ENCODE measurements around the gene ATP2C2.

Gene ATP2C2

GRCh38 chr16:84471966-84472365 lies 103.6 kb downstream of the ATP2C2 start:
- peaks cover 63% of the 10 kb centered on the region for H3K36me3 Mint-ChIP-seq (ENCODE audit: low read depth)
- no peak for TF ChIP-seq CTCF (IDR thresholded peaks at IDR 0.05; ENCODE audit: unreplicated experiment in 3 of 3)
- no peak overlapping the region for H3K4me3 Mint-ChIP-seq
- H3K4me1 Mint-ChIP-seq: no peaks in the 10 kb centered on the region
- H3K9me3 Mint-ChIP-seq: peaks cover 26% of the 10 kb centered on the region
- H3K27me3 Mint-ChIP-seq (ENCODE audit: low read depth): no peaks in the 10 kb centered on the region
- no peak overlapping the region for H3K27ac Mint-ChIP-seq

- no peak overlapping the region for H3K4me3 Mint-ChIP-seq
- H3K27me3 Mint-ChIP-seq (ENCODE audit: low read depth): no peaks in the 10 kb centered on the region
- H3K4me1 Mint-ChIP-seq: peaks cover 6% of the 10 kb centered on the region
- H3K27ac Mint-ChIP-seq: no peak overlapping the region
- peaks cover 72% of the 10 kb centered on the region for H3K36me3 Mint-ChIP-seq (ENCODE audit: low read depth)
- peaks cover 18% of the 10 kb centered on the region for H3K9me3 Mint-ChIP-seq
- no peak for TF ChIP-seq CTCF (IDR thresholded peaks at IDR 0.05; ENCODE audit: unreplicated experiment in 3 of 3)
Observed at GRCh38 chr16:84475643-84476240, 107.4 kb downstream of the ATP2C2 start.

GRCh38 chr16:84476401-84476800 lies 108.1 kb downstream of the ATP2C2 start:
- no peak overlapping the region for H3K4me3 Mint-ChIP-seq
- no peak overlapping the region for H3K27ac Mint-ChIP-seq
- H3K27me3 Mint-ChIP-seq (ENCODE audit: low read depth): no peaks in the 10 kb centered on the region
- H3K36me3 Mint-ChIP-seq (ENCODE audit: low read depth): peaks cover 67% of the 10 kb centered on the region
- H3K4me1 Mint-ChIP-seq: peaks cover 6% of the 10 kb centered on the region
- TF ChIP-seq CTCF (IDR thresholded peaks at IDR 0.05; ENCODE audit: unreplicated experiment in 3 of 3): no peak
- H3K9me3 Mint-ChIP-seq: peaks cover 18% of the 10 kb centered on the region

- no peak for TF ChIP-seq CTCF (IDR thresholded peaks at IDR 0.05; ENCODE audit: unreplicated experiment in 3 of 3)
- Mint-ChIP-seq H3K27me3 (ENCODE audit: low read depth) (peaks cover 3% of the 10 kb centered on the region), H3K36me3 (ENCODE audit: low read depth) (peaks cover 61% of the 10 kb centered on the region), H3K4me3 (no peak overlapping the region), H3K9me3 (peaks cover 11% of the 10 kb centered on the region), H3K4me1 (peaks cover 6% of the 10 kb centered on the region), H3K27ac (peak overlapping the region in 1 of 3 experiments; percentile 60)
Observed at GRCh38 chr16:84477661-84478060, 109.3 kb downstream of the ATP2C2 start.

GRCh38 chr16:84478172-84478947 lies 110.0 kb downstream of the ATP2C2 start:
- peaks cover 6% of the 10 kb centered on the region for H3K4me1 Mint-ChIP-seq
- H3K27me3 Mint-ChIP-seq (ENCODE audit: low read depth): peaks cover 3% of the 10 kb centered on the region
- no peak for TF ChIP-seq CTCF (IDR thresholded peaks at IDR 0.05; ENCODE audit: unreplicated experiment in 3 of 3)
- H3K27ac Mint-ChIP-seq: peak overlapping the region; percentile 25 to 66 (median 60)
- H3K36me3 Mint-ChIP-seq (ENCODE audit: low read depth): peaks cover 58% of the 10 kb centered on the region
- peaks cover 8% of the 10 kb centered on the region for H3K9me3 Mint-ChIP-seq
- no peak overlapping the region for H3K4me3 Mint-ChIP-seq
